Measurements from ENCODE around the gene CHORDC1.

- TF ChIP-seq POLR2AphosphoS5 (IDR thresholded peaks at IDR 0.05; ENCODE audit: low read depth, low read length) (no peak), TAF1 (IDR thresholded peaks at IDR 0.05; ENCODE audit: borderline replicate concordance, insufficient read depth, low read length) (no peak), REST (IDR thresholded peaks at IDR 0.05; ENCODE audit: insufficient read depth in 1 of 2, low read depth in 2 of 2, low read length in 2 of 2) (no peak), SIN3A (IDR thresholded peaks at IDR 0.05; ENCODE audit: borderline replicate concordance, insufficient read depth, low read length) (no peak), FOXP2 (optimal IDR thresholded peaks at IDR 0.05; ENCODE audit: borderline replicate concordance, extremely low read depth, extremely low read length, insufficient read depth) (no peak)
Measured at GRCh38 chr11:90237004-90237403, 14.2 kb upstream of the CHORDC1 start.

All from PFSK-1 (cell line).